Cardiac fibroblast (primary cell): Measurements from ENCODE around the gene PSMD12.
A peak's percentile ranks its signal among the peaks of the same experiment; 100 is the strongest.

Experiments
- DNase-seq, 2 donors: peaks; one replicate each; pipeline versions ENCODE4 v3.0.0 to v3.0.0-alpha.2; 2010; ENCODE audit warnings: low read depth in 2 of 2
- H3K4me3 ChIP-seq, 2 donors: replicated peaks in 1 of 2; 1 replicate in 1 of 2; 2 replicates in 1 of 2; pipeline ENCODE4 v1.5.1; 2011; ENCODE audit warnings: low read depth in 2 of 2, low read length in 2 of 2, mild to moderate bottlenecking in 2 of 2, moderate library complexity in 1 of 2
- CTCF ChIP-seq: IDR thresholded peaks from one replicate; pipeline ENCODE4 v1.5.1; 2011; ENCODE audit warnings: low read depth, mild to moderate bottlenecking, low read length, inconsistent platforms

Gene PSMD12

GRCh38 chr17:67400193-67400592 lies 33.8 kb upstream of the PSMD12 start:
- no peak overlapping the region for H3K4me3 ChIP-seq
- no peak for TF ChIP-seq CTCF
- no peak for DNase-seq

DNA sequence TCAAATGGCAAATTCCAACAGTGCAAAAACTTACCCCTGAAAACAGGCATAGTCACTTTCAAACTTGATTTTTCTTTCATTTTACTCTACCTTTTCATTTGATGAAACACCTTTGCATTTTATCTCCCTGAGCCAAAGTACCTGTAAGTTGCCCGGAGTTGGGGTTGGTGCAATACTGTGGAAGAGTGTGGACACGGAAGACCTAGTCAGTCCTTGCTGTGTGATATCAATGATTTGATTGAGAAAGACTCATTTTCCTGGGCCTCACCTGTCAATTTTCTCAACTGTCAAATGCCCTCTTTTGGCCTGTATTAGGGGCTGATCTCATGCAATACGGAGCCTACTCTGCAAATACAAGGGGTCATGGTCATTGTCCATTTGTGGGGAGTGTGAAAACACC lies 33.3 kb upstream of the PSMD12 start:
- DNase-seq, result no peak
- TF ChIP-seq CTCF, result no peak
- no peak overlapping the region for H3K4me3 ChIP-seq

GRCh38 chr17:67393809-67394397 lies 27.5 kb upstream of the PSMD12 start:
- no peak overlapping the region for H3K4me3 ChIP-seq
- no peak for TF ChIP-seq CTCF
- no peak for DNase-seq

DNA sequence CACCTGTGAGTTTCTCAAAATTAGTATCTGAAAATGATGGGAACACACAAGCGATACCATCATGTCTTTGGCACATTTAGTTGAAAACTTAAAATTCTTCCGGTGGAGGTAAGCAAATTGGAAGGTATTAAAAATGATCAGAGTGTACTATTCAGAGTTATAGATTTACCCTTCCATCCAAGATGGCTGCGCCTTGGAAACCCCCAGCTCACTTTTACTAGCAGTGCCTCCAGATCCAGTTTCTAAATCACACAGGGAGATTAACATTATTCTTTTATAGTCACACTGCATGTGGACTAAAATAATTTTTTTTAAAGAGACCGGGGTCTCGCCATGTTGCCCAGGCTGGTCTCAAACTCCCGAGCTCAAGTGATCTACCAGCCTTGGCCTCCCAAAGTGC lies 25.7 kb upstream of the PSMD12 start:
- no peak for DNase-seq
- H3K4me3 ChIP-seq, result no peak overlapping the region
- no peak for TF ChIP-seq CTCF

DNA sequence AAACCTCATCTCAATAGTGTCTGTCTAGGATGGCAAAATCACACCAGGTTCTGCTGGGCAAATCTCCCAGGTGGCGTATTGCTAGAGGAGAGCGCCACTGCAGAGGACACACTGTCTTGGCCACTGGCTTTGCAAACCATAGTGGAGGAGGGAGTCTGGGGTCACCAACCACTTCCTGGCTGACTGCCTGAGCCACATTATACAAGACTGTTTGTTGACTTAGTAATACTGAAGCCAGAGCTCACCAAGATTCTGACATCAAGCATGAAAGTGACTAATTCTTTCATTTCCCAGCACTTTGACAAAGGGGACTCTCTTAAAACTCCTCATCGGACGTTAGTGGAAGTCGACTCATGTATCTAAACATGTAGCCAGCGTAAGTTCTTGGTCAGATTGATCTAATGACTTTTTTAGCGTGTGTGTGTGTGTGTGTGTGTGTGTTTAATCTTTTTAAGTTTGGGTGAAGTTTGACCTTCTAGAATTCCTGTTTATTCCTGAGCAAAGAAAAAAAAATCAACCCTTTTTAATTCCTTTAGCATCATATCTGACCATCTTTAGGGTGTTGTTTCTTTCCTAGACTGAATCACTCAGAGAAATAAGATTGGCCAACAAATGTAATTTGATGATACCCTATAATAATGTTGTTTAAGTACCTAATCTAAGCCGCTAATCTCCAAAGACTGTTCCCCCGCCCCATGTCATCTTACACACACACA lies 24.4 kb upstream of the PSMD12 start:
- TF ChIP-seq CTCF, result no peak
- peak; percentile 86 to 97 for DNase-seq
- H3K4me3 ChIP-seq, result no peak overlapping the region

- no peak overlapping the region for H3K4me3 ChIP-seq
- DNase-seq, result peak in 1 of 2 donors; percentile 11
- no peak for TF ChIP-seq CTCF
Measured at GRCh38 chr17:67390006-67390645, 23.7 kb upstream of the PSMD12 start.
